HG03354 (cell line): ENCODE results near the gene TAF10.

Source experiments
- ATAC-seq: cut with Tn5 transposase; IDR thresholded peaks from one replicate; pipeline ENCODE4 v1.9.1; 2021; ENCODE audit warnings: mild to moderate bottlenecking; ENCODE audit not compliant: unreplicated experiment, poor library complexity, severe bottlenecking

TAF10 gene

DNA sequence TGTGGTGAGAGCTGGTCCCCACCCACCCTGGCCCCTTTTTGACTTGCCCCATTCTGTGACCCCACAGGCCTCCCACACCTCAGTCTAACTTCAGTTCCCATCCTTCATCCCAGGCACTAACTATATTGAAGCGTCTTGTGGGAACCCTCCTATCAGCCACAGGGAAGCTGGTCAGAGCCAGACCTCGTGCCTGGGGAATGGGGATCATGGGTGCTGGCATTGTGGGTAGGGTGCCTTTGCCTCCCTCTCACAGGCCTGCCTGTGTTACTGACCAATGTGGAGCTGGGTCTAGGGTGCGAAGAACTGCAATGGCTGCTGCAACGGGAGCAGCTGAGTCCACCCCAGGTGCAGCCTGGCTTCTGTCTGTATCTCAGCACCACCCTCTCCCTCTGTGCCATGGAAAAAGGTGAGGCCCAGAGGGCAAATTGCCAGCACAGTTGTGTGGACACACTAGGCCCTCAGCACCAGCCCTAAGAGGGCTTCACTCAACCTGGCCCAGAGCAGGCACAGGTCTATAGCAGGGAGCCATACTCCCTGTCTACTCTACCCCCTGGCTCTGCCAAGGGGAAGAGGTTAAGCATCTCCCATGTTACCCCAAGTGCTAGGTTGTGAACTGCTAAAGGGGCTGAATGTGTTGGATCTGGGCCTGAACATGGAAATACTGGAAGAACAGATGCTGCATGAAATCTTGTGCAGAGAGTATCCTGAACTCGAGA, 45.9 kb downstream of the TAF10 start:
- ATAC-seq = no peak

DNA sequence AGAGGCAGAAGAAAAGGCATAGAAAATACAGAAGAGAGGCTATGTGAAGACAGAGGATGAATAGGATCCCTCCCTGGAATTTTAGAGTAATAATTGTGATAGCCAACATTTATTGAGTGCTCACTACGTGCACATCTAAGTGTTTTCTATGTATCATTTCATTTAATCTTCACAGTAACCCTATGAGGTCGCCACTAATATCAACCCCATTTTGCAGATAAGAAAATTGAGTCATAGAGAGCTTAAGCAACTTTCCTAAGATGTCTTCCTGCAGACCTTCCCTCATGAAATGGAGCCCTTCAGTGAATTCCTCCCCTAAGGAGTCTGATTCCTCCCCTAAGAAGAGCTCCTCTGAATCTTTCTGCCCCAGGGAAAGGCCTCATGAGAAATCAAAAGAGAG, 46.7 kb downstream of the TAF10 start:
- no peak for ATAC-seq

DNA sequence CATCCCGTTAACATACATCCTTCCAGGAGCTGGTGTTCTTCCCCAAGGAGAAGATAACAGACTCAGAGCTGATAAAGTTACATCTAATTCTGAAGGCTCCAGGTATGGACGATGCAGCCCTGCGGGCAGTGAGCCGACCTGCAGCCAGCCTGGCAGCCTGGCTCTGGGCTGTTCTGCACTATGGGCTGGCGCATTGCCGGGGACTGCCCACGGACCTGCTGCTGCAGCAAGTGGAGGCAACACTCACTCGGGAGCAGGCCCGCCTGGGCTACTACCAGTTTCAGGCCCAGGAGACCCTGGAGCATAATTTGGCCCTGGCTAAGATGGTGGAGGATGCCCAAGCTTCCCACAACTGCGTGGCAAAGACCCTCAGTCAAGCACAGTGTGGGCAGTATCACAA, 48.3 kb downstream of the TAF10 start:
- no peak for ATAC-seq

DNA sequence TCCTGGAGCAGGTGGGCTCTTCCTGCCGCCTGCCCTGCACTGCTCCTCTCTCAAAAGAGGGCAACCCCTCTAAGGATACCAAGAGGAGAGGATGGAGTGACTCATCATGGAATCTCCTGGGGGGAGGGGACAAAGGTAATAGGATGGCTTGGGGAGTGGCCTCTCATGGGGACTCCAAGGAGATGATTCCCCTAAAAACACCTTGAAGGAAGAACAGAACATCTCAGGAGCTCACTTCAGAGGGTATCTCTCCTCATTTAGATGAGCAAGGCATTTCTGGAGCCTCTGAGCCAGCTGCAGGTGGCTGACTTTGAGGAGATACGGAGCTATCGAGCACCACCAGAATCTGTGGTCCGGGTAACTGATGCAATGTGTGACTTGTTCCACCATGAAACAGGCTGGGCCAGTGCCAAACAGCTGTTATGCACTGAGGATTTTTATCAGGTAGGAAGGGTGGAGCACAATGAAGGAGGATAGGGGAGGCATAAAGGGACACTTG, 48.8 kb downstream of the TAF10 start:
- ATAC-seq = no peak

DNA sequence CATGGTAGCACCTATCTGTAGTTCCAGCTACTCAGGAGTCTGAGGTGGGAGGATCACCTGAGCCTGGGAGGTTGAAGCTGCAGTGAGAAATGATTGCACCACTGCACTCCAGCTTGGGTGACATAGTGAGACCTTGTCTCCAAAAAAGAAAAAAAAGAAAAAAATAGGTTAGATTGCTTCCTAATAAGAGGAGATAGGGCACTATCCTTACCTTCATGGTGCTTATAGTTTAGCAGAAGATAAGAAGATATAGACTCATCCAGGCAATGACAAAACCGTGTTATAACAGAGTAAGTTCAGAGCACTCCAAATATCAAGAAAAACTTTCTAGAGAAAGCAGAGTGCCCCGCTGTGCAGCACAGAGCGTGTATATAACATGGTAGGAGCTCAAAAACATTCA, 50.7 kb downstream of the TAF10 start:
- no peak for ATAC-seq
